Osteoblast (primary cell): ENCODE data around the gene PRKACA. TPM values are rescaled to one million over a fixed set of nuclear protein-coding genes. Genes with fewer than 3 reads are reported as not detected.

ENCODE experiments used
- DNase-seq: peaks from one replicate; pipeline ENCODE4 v3.0.0; 2011; ENCODE audit warnings: low spot score, mixed read lengths; ENCODE audit not compliant: insufficient read length; ENCODE audit errors: missing footprints
- H2AFZ ChIP-seq: 2 replicates; pipeline ENCODE4 v1.6.0; 2011; ENCODE audit warnings: mild to moderate bottlenecking, low read length
- H3K27ac ChIP-seq: 2 replicates; pipeline ENCODE4 v1.5.1; 2011; ENCODE audit warnings: mild to moderate bottlenecking, low read depth, low read length, moderate library complexity
- H3K27me3 ChIP-seq: 2 replicates; pipeline ENCODE4 v1.6.0; 2012; ENCODE audit warnings: mild to moderate bottlenecking, control low read depth, inconsistent platforms, low read length, moderate library complexity; ENCODE audit not compliant: insufficient read depth
- H3K36me3 ChIP-seq: 2 replicates; pipeline ENCODE4 v1.5.1; 2011; ENCODE audit warnings: mild to moderate bottlenecking, low read length, control low read depth, moderate library complexity; ENCODE audit not compliant: insufficient read depth
- H3K4me1 ChIP-seq: 2 replicates; pipeline ENCODE4 v1.5.1; 2011; ENCODE audit warnings: mild to moderate bottlenecking, low read length, control low read depth, moderate library complexity; ENCODE audit not compliant: insufficient read depth
- H3K4me2 ChIP-seq: 2 replicates; pipeline ENCODE4 v1.6.0; 2011; ENCODE audit warnings: mild to moderate bottlenecking, low read length; ENCODE audit not compliant: insufficient read depth
- H3K4me3 ChIP-seq: fragments of 200-600 bp; sonication (generic); 3 replicates; pipeline ENCODE4 v1.5.1; 2012; ENCODE audit warnings: mild to moderate bottlenecking, low read length, inconsistent platforms; ENCODE audit not compliant: insufficient read depth
- H3K79me2 ChIP-seq: 2 replicates; pipeline ENCODE4 v1.6.0; 2012; ENCODE audit warnings: mild to moderate bottlenecking, low read length, control low read depth, inconsistent platforms; ENCODE audit not compliant: insufficient read depth
- H3K9me3 ChIP-seq: 2 replicates; pipeline ENCODE4 v1.5.1; 2011; ENCODE audit warnings: low read depth, low read length, control low read depth
- H4K20me1 ChIP-seq: 2 replicates; pipeline ENCODE4 v1.6.0; 2012; ENCODE audit warnings: mild to moderate bottlenecking, low read length, control low read depth; ENCODE audit not compliant: insufficient read depth
- total RNA-seq: library from RNA; depleted of rRNA; stranded (reverse); fragments of >200 nt; gene quantifications from 2 replicates; pipeline ENCODE4 v1.2.3, GENCODE V29; 2012
- TF ChIP-seq, protein P1 (sequence below): IDR thresholded peaks from 2 replicates; pipeline ENCODE4 v1.5.1; 2011; ENCODE audit warnings: mild to moderate bottlenecking, low read depth, low read length, moderate library complexity; ENCODE audit errors: extremely low read depth

PRKACA gene
- total RNA-seq, 1 donor: 45.6 TPM

DNA sequence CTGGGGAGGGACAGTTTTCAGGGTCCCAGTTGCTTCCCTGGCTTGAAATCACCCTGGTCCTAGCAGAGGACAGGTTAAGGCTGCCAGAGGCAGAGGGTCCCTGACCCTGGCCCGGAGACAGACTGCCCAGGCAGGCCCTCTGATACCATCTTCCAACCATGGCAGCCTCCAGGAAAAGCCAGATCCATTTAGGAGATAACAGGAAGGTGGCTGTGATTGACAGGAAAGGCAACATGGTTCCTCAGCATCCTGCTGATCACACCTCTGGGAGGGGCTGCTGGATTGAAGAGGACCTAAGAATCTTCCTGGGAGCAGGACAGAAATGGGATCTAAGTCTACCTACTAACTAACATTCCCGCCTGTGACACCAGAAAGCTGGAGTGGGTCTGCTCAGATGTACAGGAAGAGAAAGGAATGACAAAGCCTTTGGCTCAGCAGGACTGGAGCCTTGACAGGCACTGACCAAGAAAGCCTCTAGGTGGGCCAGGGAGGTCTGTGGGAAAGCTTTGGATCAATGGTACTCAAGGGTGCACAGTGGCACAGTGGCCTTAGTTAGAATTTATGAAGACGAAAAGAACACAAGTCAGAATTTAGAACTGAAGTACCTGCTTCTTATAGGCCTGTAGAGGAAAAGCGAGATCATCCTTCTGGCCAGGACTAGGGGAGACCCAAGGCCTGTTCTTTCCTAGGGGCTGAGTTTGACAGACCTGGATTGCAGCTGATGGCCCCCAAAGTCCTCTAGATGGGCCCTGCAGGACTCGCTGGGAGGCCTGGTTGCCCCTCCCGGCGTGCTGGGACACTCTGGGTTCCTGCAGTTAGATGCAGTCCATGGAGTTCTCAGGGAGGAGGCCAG is 2.3 kb upstream of the PRKACA start:
- H3K79me2 ChIP-seq: peaks cover 25% of the 10 kb centered on the region
- H3K27ac ChIP-seq: peak overlapping the region; percentile 99
- TF ChIP-seq, protein P1, sequence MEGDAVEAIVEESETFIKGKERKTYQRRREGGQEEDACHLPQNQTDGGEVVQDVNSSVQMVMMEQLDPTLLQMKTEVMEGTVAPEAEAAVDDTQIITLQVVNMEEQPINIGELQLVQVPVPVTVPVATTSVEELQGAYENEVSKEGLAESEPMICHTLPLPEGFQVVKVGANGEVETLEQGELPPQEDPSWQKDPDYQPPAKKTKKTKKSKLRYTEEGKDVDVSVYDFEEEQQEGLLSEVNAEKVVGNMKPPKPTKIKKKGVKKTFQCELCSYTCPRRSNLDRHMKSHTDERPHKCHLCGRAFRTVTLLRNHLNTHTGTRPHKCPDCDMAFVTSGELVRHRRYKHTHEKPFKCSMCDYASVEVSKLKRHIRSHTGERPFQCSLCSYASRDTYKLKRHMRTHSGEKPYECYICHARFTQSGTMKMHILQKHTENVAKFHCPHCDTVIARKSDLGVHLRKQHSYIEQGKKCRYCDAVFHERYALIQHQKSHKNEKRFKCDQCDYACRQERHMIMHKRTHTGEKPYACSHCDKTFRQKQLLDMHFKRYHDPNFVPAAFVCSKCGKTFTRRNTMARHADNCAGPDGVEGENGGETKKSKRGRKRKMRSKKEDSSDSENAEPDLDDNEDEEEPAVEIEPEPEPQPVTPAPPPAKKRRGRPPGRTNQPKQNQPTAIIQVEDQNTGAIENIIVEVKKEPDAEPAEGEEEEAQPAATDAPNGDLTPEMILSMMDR: no peak
- H3K4me1 ChIP-seq: peaks cover 31% of the 10 kb centered on the region
- H3K27me3 ChIP-seq: no peaks in the 10 kb centered on the region
- DNase-seq: peak; percentile 81
- peaks cover 10% of the 10 kb centered on the region for H4K20me1 ChIP-seq
- H3K4me3 ChIP-seq: no peak overlapping the region
- peak overlapping the region; percentile 94 for H3K4me2 ChIP-seq
- no peak overlapping the region for H2AFZ ChIP-seq
- H3K36me3 ChIP-seq: no peaks in the 10 kb centered on the region
- H3K9me3 ChIP-seq: no peaks in the 10 kb centered on the region

DNA sequence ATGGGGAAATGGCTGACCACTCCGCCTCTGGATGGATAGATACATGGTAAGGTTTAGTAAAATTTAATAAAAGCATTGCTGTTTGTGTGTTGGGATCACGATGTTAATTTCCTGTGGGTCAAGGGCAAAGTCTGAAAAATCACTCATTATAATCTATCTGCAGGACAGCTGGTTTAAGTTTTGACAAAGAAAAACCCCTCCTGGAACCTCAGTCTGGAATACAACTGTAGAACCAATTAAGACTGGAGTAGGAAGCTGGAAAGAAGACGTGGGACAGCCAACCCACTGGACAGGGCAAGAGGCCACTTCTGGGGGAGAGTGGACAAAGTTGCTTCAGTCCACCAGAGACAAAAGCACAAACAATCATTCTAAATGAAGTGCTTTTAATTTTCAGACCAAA is 1.6 kb upstream of the PRKACA start:
- Histone ChIP-seq H3K79me2 (peaks cover 32% of the 10 kb centered on the region), H4K20me1 (peaks cover 10% of the 10 kb centered on the region), H3K9me3 (no peaks in the 10 kb centered on the region), H2AFZ (peak overlapping the region; percentile 97), H3K4me2 (peak overlapping the region; percentile 94), H3K36me3 (no peaks in the 10 kb centered on the region), H3K27me3 (no peaks in the 10 kb centered on the region), H3K4me1 (peaks cover 31% of the 10 kb centered on the region), H3K27ac (peak overlapping the region; percentile 99), H3K4me3 (peak overlapping the region; percentile 72)
- TF ChIP-seq, protein P1: no peak
- DNase-seq: peak; percentile 78

DNA sequence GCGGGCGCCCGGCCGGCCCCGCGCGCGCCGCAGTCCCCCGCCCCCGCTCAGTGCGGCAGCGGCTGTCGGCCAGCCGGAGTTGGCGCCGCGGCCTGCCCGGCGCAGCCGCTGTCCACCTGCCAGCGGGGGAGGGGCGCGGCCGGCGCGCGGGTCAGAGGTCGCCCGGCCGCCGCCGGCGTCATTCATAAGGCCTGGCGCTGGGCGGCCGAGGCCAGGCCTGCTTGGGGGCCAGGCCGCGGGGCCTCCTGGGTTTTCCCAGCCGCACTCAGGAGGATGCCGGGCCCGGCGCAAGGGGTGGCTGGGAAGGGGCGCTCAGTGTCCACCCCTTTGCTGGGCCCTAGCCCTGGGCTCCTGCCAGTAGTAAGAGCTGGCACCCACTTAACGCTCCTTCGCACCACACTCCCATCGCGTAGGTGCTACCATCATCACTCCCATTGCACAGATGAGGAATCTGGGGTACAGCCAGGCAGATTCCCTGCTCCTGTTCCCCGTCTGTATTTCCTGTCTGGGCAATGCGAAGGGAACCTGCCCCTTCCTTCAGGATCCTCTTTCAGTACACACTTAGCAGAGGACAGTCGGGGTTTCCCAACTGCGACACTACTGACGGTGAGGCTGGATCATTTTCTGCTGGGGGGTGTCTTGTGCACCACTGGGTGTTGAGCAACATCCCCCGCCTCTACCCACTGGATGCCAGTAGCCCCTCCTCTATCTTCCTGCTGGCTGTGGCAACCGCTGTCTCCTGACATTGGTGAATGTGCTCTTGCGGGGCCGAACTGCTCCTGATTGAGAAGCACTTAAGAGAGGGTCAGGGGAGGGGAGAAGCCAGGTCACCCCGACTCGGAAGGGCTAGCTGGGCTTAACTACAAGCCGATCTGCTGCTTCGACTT is 846 bp upstream of the PRKACA start:
- peak overlapping the region; percentile 94 for H3K4me2 ChIP-seq
- TF ChIP-seq, protein P1: no peak
- H3K36me3 ChIP-seq: no peaks in the 10 kb centered on the region
- H3K79me2 ChIP-seq: peaks cover 40% of the 10 kb centered on the region
- H3K9me3 ChIP-seq: no peaks in the 10 kb centered on the region
- H3K27me3 ChIP-seq: no peaks in the 10 kb centered on the region
- peaks cover 35% of the 10 kb centered on the region for H3K4me1 ChIP-seq
- H3K4me3 ChIP-seq: peak overlapping the region; percentile 72
- DNase-seq: peak; percentile 65
- H3K27ac ChIP-seq: peak overlapping the region; percentile 99
- H2AFZ ChIP-seq: peak overlapping the region; percentile 97
- H4K20me1 ChIP-seq: peaks cover 10% of the 10 kb centered on the region
